ENCODE data around the gene ZBED1. TPM values are rescaled to one million over a fixed set of nuclear protein-coding genes. Genes with fewer than 3 reads are reported as not detected.
A peak's percentile ranks its signal among the peaks of the same experiment; 100 is the strongest.

ZBED1 gene
- total and polyA plus RNA-seq, 2 experiments from 2014 or later = 16.1 to 43.8 TPM

GRCh38 chrX:2486476-2487133, 14.2 kb downstream of the ZBED1 start (continued):
- no peak for TF ChIP-seq ZNF462 (CRISPR knock-in tag; IDR thresholded peaks at IDR 0.05)
- TF ChIP-seq STAT1 (IDR thresholded peaks at IDR 0.05; ENCODE audit: unreplicated experiment) = no peak

- Histone ChIP-seq H3K4me2 (no peak overlapping the region), H3K79me2 (replicated peaks; ENCODE audit: insufficient read depth) (peaks cover 70% of the 10 kb centered on the region)
- peaks cover 55% of the 10 kb centered on the region for H3K36me3 Mint-ChIP-seq (ENCODE audit: low read depth)
- TF ChIP-seq ZNF462 (CRISPR knock-in tag; IDR thresholded peaks at IDR 0.05) = no peak
- TF ChIP-seq REST (IDR thresholded peaks at IDR 0.05; ENCODE audit: unreplicated experiment) = no peak
- no peak for TF ChIP-seq NANOG (IDR thresholded peaks at IDR 0.05; ENCODE audit: borderline replicate concordance)
Measured at GRCh38 chrX:2485789-2486345, 14.9 kb downstream of the ZBED1 start.

More at GRCh38 chrX:2485789-2486345, 14.9 kb downstream of the ZBED1 start:
- Mint-ChIP-seq H3K4me1 (peaks cover 33% of the 10 kb centered on the region), H3K4me3 (no peak overlapping the region), H3K27me3 (ENCODE audit: insufficient read depth, low read depth, poor library complexity) (peaks cover 18% of the 10 kb centered on the region), H3K27ac (peak overlapping the region; percentile 32; the same call in 1 of the 2 replicates), H3K9me3 (no peaks in the 10 kb centered on the region; the same call in 2 of the 3 replicates)
- Histone ChIP-seq H4K20me1 (replicated peaks; ENCODE audit: insufficient read depth) (no peaks in the 10 kb centered on the region; the same call in 1 of the 2 replicates), H2AFZ (no peak overlapping the region), H3K36me3 (ENCODE audit: insufficient read depth) (no peaks in the 10 kb centered on the region), H3K27me3 (ENCODE audit: insufficient read depth) (no peaks in the 10 kb centered on the region), H3K9me2 (ENCODE audit: insufficient read depth) (no peaks in the 10 kb centered on the region), H3K4me3 (no peak overlapping the region), H3K4me1 (ENCODE audit: insufficient read depth) (peaks cover 15% of the 10 kb centered on the region), H3F3A (replicated peaks; ENCODE audit: low read depth) (peaks cover 15% of the 10 kb centered on the region; the same call in 1 of the 2 replicates), H3K27ac (ENCODE audit: low read depth) (peak overlapping the region; percentile 85)
- ATAC-seq (no peak), DNase-seq (ENCODE audit: low spot score) (no peak)

Data from GM23338 (cell line).